ENCODE measurements around the gene CENPX.
A peak's percentile ranks its signal among the peaks of the same experiment; 100 is the strongest.

The CENPX gene

GRCh38 chr17:81977211-81977808 is 45.4 kb downstream of the CENPX start, which contains the start of gene ASPSCR1:
Gene ASPSCR1 (plus strand): TSS chr17:81977629. CDS start chr17:81977647, 18 bp downstream.
- peak; percentile 92 to 94 (median 93) for DNase-seq

- peak; percentile 66 to 87 (median 82) for DNase-seq
Observed at GRCh38 chr17:81976332-81977210, 46.1 kb downstream of the CENPX start.

- no peak for DNase-seq
Observed at GRCh38 chr17:81973432-81973831, 49.2 kb downstream of the CENPX start.

- DNase-seq: no peak
Observed at GRCh38 chr17:81968850-81969812, 53.5 kb downstream of the CENPX start.

All from NCI-H1417 (cell line).